OCI-LY7 (cell line): ENCODE measurements around the gene MPZL2. TPM values are rescaled to one million over a fixed set of nuclear protein-coding genes. Genes with fewer than 3 reads are reported as not detected.

ENCODE experiments used
- BruUV-seq: library from RNA; stranded (reverse); fragments of 400-500 nt; replicated peaks from 2 replicates; lab custom pipeline; 2021; lab: Mats Ljungman, UMichigan
- CTCF ChIA-PET: fragments of 300-600 bp; sonication (Branson Sonifier 250); formaldehyde crosslinking; loops from one replicate; lab custom pipeline; 2022; ENCODE audit warnings: antibody characterized with exemption; ENCODE audit not compliant: unreplicated experiment; lab: Charles Lee
- POLR2A ChIA-PET: fragments of 300-600 bp; sonication (Branson Sonifier 250); formaldehyde crosslinking; loops from one replicate; lab custom pipeline; 2022; ENCODE audit warnings: antibody characterized with exemption; lab: Charles Lee
- DNase-seq: peaks from one replicate; pipeline ENCODE4 v3.0.0-alpha.2; 2015; ENCODE audit warnings: low spot score
- H2AFZ ChIP-seq: fragments of 200-600 bp; sonication (generic), shearing (Covaris generic); 2 replicates; pipeline ENCODE4 v1.6.1; 2014; ENCODE audit warnings: mild to moderate bottlenecking, antibody characterized with exemption, low read length, moderate library complexity
- H3K27ac ChIP-seq: fragments of 200-600 bp; sonication (generic); 2 replicates; pipeline ENCODE4 v1.5.1; 2014; ENCODE audit warnings: mixed run types, low read depth, mild to moderate bottlenecking, moderate library complexity, low read length, inconsistent platforms; ENCODE audit not compliant: poor library complexity, severe bottlenecking
- H3K36me3 ChIP-seq: fragments of 200-600 bp; sonication (generic); 2 replicates; pipeline ENCODE4 v1.6.1; 2014; ENCODE audit warnings: mild to moderate bottlenecking, antibody characterized with exemption, low read length, moderate library complexity, mixed read lengths; ENCODE audit not compliant: insufficient read depth
- H3K4me1 ChIP-seq: fragments of 200-600 bp; sonication (generic); 2 replicates; pipeline ENCODE4 v1.5.1; 2014; ENCODE audit warnings: mild to moderate bottlenecking, low read length; ENCODE audit not compliant: insufficient read depth, poor library complexity, severe bottlenecking
- H3K4me2 ChIP-seq: fragments of 200-600 bp; sonication (generic); 2 replicates; pipeline ENCODE4 v1.6.1; 2014; ENCODE audit warnings: mild to moderate bottlenecking, low read length
- H3K4me3 ChIP-seq: fragments of 200-600 bp; sonication (generic); 2 replicates; pipeline ENCODE4 v1.5.1; 2014; ENCODE audit warnings: mild to moderate bottlenecking, low read depth, low read length; ENCODE audit not compliant: poor library complexity, severe bottlenecking
- H3K79me2 ChIP-seq: fragments of 200-600 bp; sonication (generic); 2 replicates; pipeline ENCODE4 v1.6.1; 2016; ENCODE audit warnings: low read depth, mild to moderate bottlenecking, low read length, moderate library complexity, mixed read lengths; ENCODE audit not compliant: insufficient read depth
- H3K9me2 ChIP-seq: fragments of 200-600 bp; sonication (generic); 2 replicates; pipeline ENCODE4 v1.6.1; 2016; ENCODE audit warnings: mild to moderate bottlenecking, low read length, mixed read lengths; ENCODE audit not compliant: insufficient read depth
- H3K9me3 ChIP-seq: fragments of 200-600 bp; sonication (generic); 2 replicates; pipeline ENCODE4 v1.6.1; 2014; ENCODE audit warnings: mild to moderate bottlenecking, mixed run types, low read length, mixed read lengths
- H4K20me1 ChIP-seq: fragments of 200-600 bp; sonication (generic); 2 replicates; pipeline ENCODE4 v1.6.1; 2014; ENCODE audit warnings: mild to moderate bottlenecking, antibody characterized with exemption, low read length, moderate library complexity, mixed read lengths; ENCODE audit not compliant: insufficient read depth
- EZH2phosphoT487 ChIP-seq: fragments of 200-600 bp; sonication (generic); IDR thresholded peaks from 2 replicates; pipeline ENCODE4 v1.6.1; 2018; ENCODE audit warnings: low read depth, borderline replicate concordance, mild to moderate bottlenecking, mixed run types, antibody characterized with exemption, low read length, moderate library complexity, mixed read lengths
- intact Hi-C: fragments of 100-400 bp; cut with micrococcal nuclease; formaldehyde crosslinking; loops from one replicate; pipeline ENCODE4 v1.10.0; 2022; ENCODE audit not compliant: unreplicated experiment
- small RNA-seq: library from RNA; depleted of rRNA; stranded (forward); fragments of <200 nt; gene quantifications from one replicate; pipeline ENCODE3, GENCODE V24; 2014
- total RNA-seq, 2 experiments: library from RNA; depleted of rRNA in 1 of 2; stranded (reverse); fragments of >200 nt in 1 of 2; shearing (Covaris generic) in 1 of 2; gene quantifications; 2 replicates each; pipeline ENCODE4 v1.2.3, GENCODE V29; 2014 to 2022
- TF ChIP-seq, protein P1 (sequence below): fragments of 200-600 bp; sonication (generic); conservative IDR thresholded peaks from 2 replicates; pipeline ENCODE4 v1.5.1; 2014; ENCODE audit warnings: mild to moderate bottlenecking, antibody characterized with exemption, low read length, moderate library complexity, mixed read lengths

Gene MPZL2
- total RNA-seq, 2 experiments from 2014 or later = not detected

DNA sequence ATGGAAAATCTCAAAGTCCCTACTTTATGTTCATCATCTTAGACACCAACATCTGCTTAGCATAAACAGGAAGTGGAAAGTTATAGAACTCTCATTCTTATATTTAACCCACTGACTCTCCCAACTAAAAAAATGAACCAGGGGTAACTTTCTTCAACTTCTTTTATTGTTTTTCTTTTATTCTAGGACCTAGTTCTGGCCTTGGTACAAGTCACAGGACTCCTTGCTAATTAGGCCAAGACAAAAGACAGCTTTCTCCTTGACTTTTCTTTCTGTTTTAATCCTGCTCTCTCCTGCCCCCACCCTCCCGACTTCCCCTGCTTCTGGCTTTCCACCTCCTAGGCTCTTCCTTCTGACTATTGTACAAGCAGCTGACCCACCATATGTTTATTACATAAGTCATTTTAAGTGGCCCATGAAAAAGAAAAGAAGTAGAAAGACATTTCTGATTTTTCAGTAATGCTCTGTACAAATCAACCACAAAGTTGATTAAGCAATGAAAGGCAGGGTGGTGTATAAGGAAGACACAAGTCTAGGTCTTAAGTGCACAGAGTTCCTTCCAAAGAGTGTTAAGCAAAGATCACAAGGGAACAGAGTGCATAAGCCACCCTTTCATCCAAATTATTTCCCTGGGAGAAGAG, 57.6 kb downstream of the MPZL2 start:
- H3K4me3 ChIP-seq = peak overlapping the region; percentile 5
- peak overlapping the region; percentile 49 for H3K4me2 ChIP-seq
- no peaks in the 10 kb centered on the region; the same call in 1 of the 2 replicates for H3K9me2 ChIP-seq
- H3K79me2 ChIP-seq = no peaks in the 10 kb centered on the region
- POLR2A ChIA-PET = interaction anchor here (1.0 kb wide), 1 partner anchor 31 kb away, joined by 3 read pairs; no protein-coding TSS in a partner anchor
- H3K36me3 ChIP-seq = no peaks in the 10 kb centered on the region
- intact Hi-C loops = no loop called here
- BruUV-seq = no TSS peak
- H3K9me3 ChIP-seq = no peaks in the 10 kb centered on the region
- no peaks in the 10 kb centered on the region for H4K20me1 ChIP-seq
- peak overlapping the region; percentile 93 for H2AFZ ChIP-seq
- TF ChIP-seq, protein P1, sequence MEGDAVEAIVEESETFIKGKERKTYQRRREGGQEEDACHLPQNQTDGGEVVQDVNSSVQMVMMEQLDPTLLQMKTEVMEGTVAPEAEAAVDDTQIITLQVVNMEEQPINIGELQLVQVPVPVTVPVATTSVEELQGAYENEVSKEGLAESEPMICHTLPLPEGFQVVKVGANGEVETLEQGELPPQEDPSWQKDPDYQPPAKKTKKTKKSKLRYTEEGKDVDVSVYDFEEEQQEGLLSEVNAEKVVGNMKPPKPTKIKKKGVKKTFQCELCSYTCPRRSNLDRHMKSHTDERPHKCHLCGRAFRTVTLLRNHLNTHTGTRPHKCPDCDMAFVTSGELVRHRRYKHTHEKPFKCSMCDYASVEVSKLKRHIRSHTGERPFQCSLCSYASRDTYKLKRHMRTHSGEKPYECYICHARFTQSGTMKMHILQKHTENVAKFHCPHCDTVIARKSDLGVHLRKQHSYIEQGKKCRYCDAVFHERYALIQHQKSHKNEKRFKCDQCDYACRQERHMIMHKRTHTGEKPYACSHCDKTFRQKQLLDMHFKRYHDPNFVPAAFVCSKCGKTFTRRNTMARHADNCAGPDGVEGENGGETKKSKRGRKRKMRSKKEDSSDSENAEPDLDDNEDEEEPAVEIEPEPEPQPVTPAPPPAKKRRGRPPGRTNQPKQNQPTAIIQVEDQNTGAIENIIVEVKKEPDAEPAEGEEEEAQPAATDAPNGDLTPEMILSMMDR = no peak; the same call in 1 of the 2 replicates
- TF ChIP-seq EZH2phosphoT487 = no peak
- peak; percentile 32 for DNase-seq
- peaks cover 12% of the 10 kb centered on the region for H3K4me1 ChIP-seq
- CTCF ChIA-PET = interaction anchor here (1.1 kb wide), 1 partner anchor 83 kb away, joined by 3 read pairs; no protein-coding TSS in a partner anchor
- H3K27ac ChIP-seq = peak overlapping the region; percentile 16

DNA sequence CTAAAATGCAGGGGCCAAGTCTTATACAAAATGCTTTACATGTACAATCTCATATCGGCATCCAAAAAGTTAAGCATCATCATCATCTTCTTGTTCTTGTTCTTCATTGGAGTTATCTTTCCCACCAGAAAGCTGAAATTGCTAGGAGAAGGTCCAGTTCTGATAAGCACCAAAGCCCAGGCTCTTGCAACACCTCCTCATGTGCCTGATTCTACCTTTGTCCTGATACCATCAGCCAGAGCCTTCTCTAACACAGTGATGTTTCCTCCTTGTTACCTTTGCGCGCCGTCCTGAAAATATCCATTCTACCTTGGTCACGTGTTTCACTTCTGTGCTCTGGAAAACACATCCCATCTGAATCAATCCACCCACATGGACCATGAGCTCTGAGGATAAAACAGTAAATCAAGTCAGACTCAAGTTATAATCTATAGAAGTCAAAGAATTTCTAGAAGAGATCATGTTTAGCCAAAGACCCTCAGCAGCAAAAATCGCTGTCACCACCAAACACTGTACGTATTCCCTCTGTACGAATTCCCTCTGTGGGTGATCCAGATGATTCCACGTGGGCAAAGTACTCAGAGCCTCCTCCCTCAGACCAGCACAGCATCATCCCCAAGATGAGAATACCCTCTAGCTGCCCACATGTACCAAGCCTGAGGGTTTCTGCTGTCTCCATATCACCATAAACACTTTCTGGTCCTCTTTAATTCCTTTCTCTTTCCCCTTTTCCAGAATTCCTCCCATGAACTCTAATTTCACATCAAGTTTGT, 58.3 kb downstream of the MPZL2 start:
- ChIA-PET POLR2A (interaction anchor here (1.0 kb wide), 1 partner anchor 31 kb away, joined by 3 read pairs; no protein-coding TSS in a partner anchor), CTCF (interaction anchor here (1.1 kb wide), 1 partner anchor 84 kb away, joined by 3 read pairs; no protein-coding TSS in a partner anchor)
- Histone ChIP-seq H3K9me2 (no peaks in the 10 kb centered on the region; the same call in 1 of the 2 replicates), H2AFZ (peak overlapping the region; percentile 93), H3K36me3 (no peaks in the 10 kb centered on the region), H4K20me1 (no peaks in the 10 kb centered on the region), H3K27ac (no peak overlapping the region), H3K4me3 (peak overlapping the region; percentile 5), H3K4me2 (peak overlapping the region; percentile 49), H3K4me1 (peaks cover 12% of the 10 kb centered on the region), H3K9me3 (no peaks in the 10 kb centered on the region), H3K79me2 (no peaks in the 10 kb centered on the region)
- BruUV-seq = no TSS peak
- TF ChIP-seq, protein P1 = no peak
- no peak for TF ChIP-seq EZH2phosphoT487
- intact Hi-C loops = no loop called here
- DNase-seq = no peak

Small RNAs within 50 kb of the gene (small RNA-seq; reads per million reads assigned to genes)
- gene HSPE1P18 = not detected

Other genes with a start within 250 kb of the MPZL2 start
- gene TMPRSS4, start 187.2 kb downstream of the MPZL2 start, total RNA-seq (2014; rRNA removed; shearing (Covaris generic)) = 0.03 TPM in 1 of 2 replicates, not detected in the other
- gene TMPRSS4, start 187.2 kb downstream of the MPZL2 start, total RNA-seq (2022) = not detected in 2 replicates
- gene SMIM35, start 177.3 kb downstream of the MPZL2 start, total RNA-seq (2014; rRNA removed; shearing (Covaris generic)) = 0.06 and 0.08 TPM in 2 replicates
- gene SMIM35, start 177.3 kb downstream of the MPZL2 start, total RNA-seq (2022) = 0.67 and 0.90 TPM in 2 replicates
- gene SCN4B, start 111.5 kb downstream of the MPZL2 start, total RNA-seq (2014; rRNA removed; shearing (Covaris generic)) = not detected in 2 replicates
- gene SCN4B, start 111.5 kb downstream of the MPZL2 start, total RNA-seq (2022) = not detected in 2 replicates
- gene SCN2B, start 87.7 kb downstream of the MPZL2 start, total RNA-seq (2014; rRNA removed; shearing (Covaris generic)) = 0.06 TPM in 1 of 2 replicates, not detected in the other
- gene SCN2B, start 87.7 kb downstream of the MPZL2 start, total RNA-seq (2022) = 0.10 TPM in 1 of 2 replicates, not detected in the other
- 0.73 and 1.4 TPM in 2 replicates for gene JAML, start 39.3 kb downstream of the MPZL2 start, total RNA-seq (2014; rRNA removed; shearing (Covaris generic))
- gene JAML, start 39.3 kb downstream of the MPZL2 start, total RNA-seq (2022) = 0.63 and 0.74 TPM in 2 replicates
- 1.9 and 2.2 TPM in 2 replicates for gene MPZL3, start 11.9 kb downstream of the MPZL2 start, total RNA-seq (2014; rRNA removed; shearing (Covaris generic))
- gene MPZL3, start 11.9 kb downstream of the MPZL2 start, total RNA-seq (2022) = 5.8 and 6.9 TPM in 2 replicates
- gene CD3E, start 40.4 kb upstream of the MPZL2 start, total RNA-seq (2014; rRNA removed; shearing (Covaris generic)) = not detected in 2 replicates
- gene CD3E, start 40.4 kb upstream of the MPZL2 start, total RNA-seq (2022) = 1.7 and 2.0 TPM in 2 replicates
- gene CD3D, start 78.4 kb upstream of the MPZL2 start, total RNA-seq (2014; rRNA removed; shearing (Covaris generic)) = not detected in 2 replicates
- gene CD3D, start 78.4 kb upstream of the MPZL2 start, total RNA-seq (2022) = not detected in 2 replicates
- gene CD3G, start 80.0 kb upstream of the MPZL2 start, total RNA-seq (2014; rRNA removed; shearing (Covaris generic)) = not detected in 2 replicates
- not detected in 2 replicates for gene CD3G, start 80.0 kb upstream of the MPZL2 start, total RNA-seq (2022)
- 24.1 and 28.0 TPM in 2 replicates for gene UBE4A, start 95.3 kb upstream of the MPZL2 start, total RNA-seq (2014; rRNA removed; shearing (Covaris generic))
- 37.7 and 38.4 TPM in 2 replicates for gene UBE4A, start 95.3 kb upstream of the MPZL2 start, total RNA-seq (2022)
- gene ATP5MG, start 137.3 kb upstream of the MPZL2 start, total RNA-seq (2014; rRNA removed; shearing (Covaris generic)) = 212 and 222 TPM in 2 replicates
- 266 and 294 TPM in 2 replicates for gene ATP5MG, start 137.3 kb upstream of the MPZL2 start, total RNA-seq (2022)
- gene KMT2A, start 172.2 kb upstream of the MPZL2 start, total RNA-seq (2014; rRNA removed; shearing (Covaris generic)) = 55.8 and 58.8 TPM in 2 replicates
- 90.0 and 96.4 TPM in 2 replicates for gene KMT2A, start 172.2 kb upstream of the MPZL2 start, total RNA-seq (2022)